DMS 273 treated with DMSO at 0.1 percent for 48 hours (cell line): Measurements from ENCODE around the gene ATP6V1G1.
"Not testable (repeated sequence)": the region's sequence is repeated elsewhere in the genome, so short reads cannot be mapped to it uniquely, and the experiment has no call there.

Experiments
- DNase-seq: peaks from one replicate; lab custom pipeline; 2025; lab: John Stamatoyannopoulos, UW

ATP6V1G1 gene

DNA sequence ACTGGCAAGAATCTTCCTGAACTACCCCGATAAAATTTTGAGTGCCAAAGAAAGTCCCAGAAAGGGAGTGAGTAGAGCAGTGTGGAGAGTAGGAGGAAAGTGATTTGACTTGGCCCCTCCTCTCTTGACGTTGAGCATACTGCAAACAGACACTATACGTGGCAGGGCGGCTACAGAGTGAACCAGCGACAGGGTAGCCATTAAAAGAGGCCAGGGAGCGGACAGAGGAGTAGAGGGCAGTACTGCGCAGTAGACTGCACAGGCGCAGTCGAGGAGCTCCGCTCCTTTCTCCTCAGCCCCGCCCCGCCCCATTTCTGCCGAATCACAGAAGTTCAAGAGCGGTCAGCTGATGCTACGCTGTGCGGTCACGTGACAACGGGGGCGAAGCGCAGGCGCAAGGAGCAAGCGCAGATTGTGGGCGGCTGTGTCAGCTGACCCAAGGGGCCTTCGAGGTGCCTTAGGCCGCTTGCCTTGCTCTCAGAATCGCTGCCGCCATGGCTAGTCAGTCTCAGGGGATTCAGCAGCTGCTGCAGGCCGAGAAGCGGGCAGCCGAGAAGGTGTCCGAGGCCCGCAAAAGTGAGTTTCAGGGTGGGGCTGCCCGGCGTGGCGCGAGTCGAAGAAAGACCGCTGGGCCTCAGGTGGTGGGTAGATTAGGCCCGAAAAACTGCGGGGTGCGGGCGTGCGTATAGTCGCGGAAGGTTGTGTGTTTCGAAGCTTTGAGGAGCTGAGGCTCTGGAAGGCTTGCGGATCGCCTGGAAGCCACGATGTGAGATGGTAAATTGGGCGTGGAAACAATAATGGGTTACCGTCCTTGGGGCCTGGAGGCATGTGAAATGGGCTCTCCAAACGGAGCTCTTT lies at the start of gene ATP6V1G1:
Gene ATP6V1G1, plus strand, starts transcription at position 425 of the 858 bp plus-strand sequence. Its CDS starts 70 bp downstream, at position 495.
- DNase-seq = peak; percentile 93

DNA sequence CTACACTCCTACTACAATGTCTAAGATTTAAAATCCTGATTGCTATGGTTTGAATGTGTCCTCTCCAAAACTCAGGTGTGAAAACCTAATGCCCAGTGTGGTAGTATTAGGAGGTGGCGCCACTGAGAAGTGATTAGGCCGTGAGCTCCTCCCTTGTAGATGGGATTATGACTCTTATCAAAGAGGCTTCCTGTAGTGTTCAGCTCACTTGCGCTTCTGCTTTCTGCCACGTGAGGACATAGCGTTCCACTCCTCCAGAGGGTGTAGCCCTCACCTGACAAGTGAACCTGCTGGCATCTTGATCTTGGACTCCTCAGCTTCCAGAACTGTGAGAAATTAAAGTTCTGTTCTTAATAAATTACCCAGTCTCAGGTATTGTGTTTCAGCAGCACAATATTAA lies 49.3 kb upstream of the ATP6V1G1 start:
- DNase-seq = no peak

DNA sequence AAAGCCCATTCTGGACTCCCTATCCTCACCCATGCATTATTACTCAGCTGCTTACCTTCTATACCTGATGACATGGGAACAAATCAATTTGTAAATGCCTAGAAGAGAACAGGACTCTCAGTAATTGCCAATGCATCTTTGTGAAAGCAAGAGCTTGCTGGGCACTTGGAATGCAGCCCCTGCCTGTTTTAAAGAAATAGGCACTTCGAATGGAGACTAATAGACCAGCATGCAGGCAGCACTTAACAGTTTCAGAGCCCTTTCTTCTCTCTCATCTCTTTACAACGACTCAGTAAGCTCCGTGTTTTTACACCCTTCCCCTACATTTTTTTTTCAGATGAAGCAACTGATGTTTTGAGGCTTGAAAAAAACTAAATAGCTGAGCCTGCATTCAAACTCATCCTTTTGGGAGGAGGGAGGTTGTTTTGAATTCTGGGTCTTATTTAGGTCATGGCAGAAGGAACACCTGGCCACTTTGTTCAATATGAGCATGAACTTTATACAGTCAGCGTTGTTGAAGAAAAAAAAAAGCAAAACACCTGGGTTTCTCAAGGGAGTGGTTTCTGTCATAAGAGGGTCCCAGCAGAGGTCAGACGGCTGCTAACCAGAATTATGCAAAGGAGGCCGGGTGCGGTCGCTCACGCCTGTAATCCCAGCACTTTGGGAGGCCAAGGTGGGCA lies 47.7 kb upstream of the ATP6V1G1 start:
- no peak for DNase-seq

GRCh38 chr9:114545055-114545454 lies 42.5 kb upstream of the ATP6V1G1 start:
- DNase-seq = no peak

DNA sequence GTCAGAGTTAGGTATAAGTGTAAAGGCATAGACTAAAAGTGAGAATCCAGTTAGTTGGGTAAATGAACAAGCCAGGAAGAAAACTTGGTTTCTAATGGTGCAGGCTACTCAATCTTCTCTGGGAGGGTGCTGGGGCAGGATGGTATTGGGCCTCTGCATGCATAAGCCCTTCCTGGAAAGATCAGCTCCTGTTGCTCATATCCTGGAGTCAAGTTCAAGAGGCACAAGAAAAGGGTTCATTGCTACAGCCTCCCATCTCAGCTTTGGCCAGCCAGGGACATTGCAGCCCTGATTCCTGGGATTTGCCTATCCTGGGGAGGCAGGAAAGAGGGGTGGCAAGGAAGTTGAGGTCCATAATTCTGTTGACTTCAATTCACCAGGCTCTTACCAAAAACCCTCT lies 40.7 kb upstream of the ATP6V1G1 start:
- no peak for DNase-seq

- DNase-seq = no peak
These were observed 37.8 kb upstream of the ATP6V1G1 start for GRCh38 chr9:114549697-114550330.

GRCh38 chr9:114551750-114552685 lies 35.6 kb upstream of the ATP6V1G1 start:
- no peak for DNase-seq

DNA sequence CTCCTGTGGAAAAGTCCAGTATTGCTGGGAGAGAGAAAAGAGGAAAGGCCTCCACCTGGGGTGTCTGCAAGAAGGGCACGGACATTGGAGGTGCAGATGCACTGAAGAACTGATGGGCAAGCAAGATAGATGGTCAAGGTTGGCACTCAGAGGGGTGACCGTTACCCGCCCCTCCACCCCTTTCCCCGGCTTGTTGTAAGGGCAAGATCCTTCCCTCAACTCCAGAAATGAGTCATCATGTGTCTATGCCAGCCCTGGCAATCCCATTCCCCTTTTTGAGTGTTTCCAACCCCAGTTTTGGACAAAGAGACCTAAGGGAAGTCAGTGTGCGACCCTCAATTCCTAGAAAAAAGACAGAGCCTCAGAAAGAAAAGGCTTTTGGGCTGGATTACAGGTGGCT lies 34.9 kb upstream of the ATP6V1G1 start:
- DNase-seq = no peak

DNA sequence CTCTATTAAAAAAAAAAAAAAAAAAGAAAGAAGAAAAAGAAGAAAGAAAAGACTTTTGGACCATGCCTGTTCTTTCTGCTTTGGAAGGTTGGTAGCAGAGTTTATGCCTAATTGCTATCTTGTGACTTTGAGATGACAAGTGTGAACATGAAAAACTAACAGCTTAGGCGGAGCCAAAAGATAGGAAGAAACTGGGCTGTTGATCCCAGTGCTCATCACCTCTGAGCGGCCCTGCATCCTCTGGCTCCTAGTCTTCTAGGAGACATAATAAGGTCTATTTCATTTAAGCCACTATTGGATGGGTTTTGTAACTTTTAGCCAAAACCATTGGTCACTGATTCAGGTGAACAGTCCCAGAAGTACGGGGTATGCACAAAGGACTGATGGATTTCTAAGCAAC lies 34.4 kb upstream of the ATP6V1G1 start:
- no peak for DNase-seq

- no peak for DNase-seq
These were observed 31.9 kb upstream of the ATP6V1G1 start for GRCh38 chr9:114555696-114556095.

DNA sequence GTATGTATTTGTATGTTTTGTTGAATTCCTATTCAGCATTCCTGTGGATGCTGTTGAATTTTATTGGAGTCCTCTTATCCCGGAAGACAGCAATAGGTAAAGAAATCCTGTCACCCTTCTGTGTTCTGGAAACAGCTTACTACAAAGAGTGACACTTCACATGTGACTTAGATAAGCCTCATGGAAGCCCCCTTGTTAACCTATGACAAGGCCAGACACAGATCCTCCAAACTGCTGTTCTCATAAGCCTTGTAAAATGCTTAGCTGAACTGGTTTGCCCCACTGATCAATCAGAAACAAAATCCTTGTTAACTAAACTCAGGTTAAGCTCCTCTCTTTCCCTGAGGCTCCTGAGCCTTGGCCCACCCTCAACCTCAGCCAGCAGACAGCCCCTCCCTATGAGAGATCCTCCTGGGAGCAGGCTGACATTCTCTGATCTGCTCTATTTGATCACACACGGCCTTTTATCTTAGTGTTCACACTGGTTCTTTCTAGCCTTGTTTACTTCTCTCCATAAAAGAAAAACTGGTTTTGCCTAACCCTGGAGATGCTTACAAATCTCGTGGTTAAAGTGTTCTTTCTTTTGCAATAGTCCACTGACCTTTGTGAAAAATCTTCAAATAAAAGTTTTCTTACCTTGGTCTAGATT lies 29.4 kb upstream of the ATP6V1G1 start:
- no peak for DNase-seq

GRCh38 chr9:114559830-114560513 lies 27.6 kb upstream of the ATP6V1G1 start:
- DNase-seq = no peak

GRCh38 chr9:114560956-114561355 lies 26.6 kb upstream of the ATP6V1G1 start:
- no peak for DNase-seq

GRCh38 chr9:114561771-114562170 lies 25.8 kb upstream of the ATP6V1G1 start:
- DNase-seq = no peak

DNA sequence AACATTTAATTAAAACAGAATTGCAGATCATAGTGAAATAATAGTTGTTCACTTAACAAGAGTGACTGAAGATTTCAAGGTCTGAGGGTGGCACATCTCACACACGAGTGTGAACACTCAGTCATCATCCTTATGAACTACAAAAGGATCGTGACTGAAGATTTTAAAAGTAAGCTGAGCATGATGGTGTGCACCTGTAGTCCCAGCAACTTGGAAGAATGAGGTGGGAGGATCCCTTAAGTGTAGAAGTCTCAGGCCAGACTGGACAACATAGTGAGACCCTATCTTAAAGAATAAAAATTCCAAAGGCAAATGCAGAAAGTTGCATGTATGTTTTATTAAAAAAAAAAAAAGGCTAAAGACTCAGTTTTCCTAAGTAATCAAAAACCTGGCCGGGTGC lies 22.4 kb upstream of the ATP6V1G1 start:
- no peak for DNase-seq

DNA sequence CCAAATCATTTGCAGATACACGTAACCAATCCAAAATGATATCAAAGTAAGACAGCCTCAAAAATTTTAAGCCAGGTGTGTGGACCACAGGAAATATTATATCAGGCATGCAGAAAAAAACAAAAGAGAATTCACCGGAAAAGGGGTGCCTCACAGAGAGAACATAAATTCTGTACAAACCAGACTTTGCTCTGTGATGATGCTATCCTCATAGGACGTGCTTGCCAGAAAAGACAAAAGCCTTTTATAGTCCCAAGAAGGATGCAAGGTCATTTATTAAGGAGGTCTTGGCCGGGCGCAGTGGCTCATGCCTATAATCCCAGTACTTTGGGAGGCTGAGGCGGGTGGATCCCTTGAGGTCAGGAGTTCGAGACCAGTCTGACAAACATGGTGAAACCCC lies 16.8 kb upstream of the ATP6V1G1 start:
- no peak for DNase-seq

- no peak for DNase-seq
These were observed 16.2 kb upstream of the ATP6V1G1 start for GRCh38 chr9:114571391-114571790.

DNA sequence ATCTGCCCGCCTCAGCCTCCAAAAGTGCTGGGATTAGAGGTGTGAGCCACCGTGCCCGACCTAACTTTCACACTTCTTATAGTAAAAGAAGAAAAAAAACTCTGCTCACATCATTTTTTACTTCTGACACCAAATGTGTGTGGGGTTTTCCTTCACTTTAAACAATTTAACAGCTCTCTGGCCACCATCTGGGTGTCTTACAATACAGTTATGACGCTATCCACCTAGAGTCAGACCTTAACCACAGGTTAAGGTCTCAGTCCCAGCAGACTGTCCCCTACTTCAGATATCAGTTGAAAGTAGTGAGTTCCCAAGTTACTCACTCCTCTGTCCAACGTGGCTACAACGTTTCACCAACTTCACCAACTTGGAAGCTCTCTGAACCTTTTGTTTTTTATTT lies 15.4 kb upstream of the ATP6V1G1 start:
- DNase-seq = no peak

DNA sequence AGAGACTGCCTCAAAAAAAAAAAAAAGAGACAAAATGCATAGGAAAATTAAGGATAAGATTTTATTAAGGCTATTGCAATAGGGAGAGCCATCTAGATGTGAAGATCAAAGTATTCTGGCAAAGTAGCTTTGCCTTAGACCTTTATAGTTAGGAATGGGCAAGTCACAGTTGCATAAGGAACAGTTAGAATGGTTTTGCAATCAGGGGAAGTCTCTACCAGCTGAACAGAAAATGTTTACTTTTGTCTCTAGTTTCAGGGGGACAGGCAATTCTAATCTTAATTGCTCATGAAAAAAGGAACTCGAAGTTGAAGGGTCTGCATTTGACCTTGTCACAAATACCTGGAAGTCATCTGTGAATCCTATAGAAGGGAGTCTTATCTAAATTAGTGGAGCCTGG lies 13.1 kb upstream of the ATP6V1G1 start:
- DNase-seq = no peak

GRCh38 chr9:114576779-114577178 lies 10.8 kb upstream of the ATP6V1G1 start:
- not testable (repeated sequence) for DNase-seq

GRCh38 chr9:114578134-114578533 lies 9.4 kb upstream of the ATP6V1G1 start:
- not testable (repeated sequence) for DNase-seq
